ENCODE data around the gene ZFPL1.
"Not testable (repeated sequence)": the region's sequence is repeated elsewhere in the genome, so short reads cannot be mapped to it uniquely, and the experiment has no call there.

ZFPL1 gene

DNA sequence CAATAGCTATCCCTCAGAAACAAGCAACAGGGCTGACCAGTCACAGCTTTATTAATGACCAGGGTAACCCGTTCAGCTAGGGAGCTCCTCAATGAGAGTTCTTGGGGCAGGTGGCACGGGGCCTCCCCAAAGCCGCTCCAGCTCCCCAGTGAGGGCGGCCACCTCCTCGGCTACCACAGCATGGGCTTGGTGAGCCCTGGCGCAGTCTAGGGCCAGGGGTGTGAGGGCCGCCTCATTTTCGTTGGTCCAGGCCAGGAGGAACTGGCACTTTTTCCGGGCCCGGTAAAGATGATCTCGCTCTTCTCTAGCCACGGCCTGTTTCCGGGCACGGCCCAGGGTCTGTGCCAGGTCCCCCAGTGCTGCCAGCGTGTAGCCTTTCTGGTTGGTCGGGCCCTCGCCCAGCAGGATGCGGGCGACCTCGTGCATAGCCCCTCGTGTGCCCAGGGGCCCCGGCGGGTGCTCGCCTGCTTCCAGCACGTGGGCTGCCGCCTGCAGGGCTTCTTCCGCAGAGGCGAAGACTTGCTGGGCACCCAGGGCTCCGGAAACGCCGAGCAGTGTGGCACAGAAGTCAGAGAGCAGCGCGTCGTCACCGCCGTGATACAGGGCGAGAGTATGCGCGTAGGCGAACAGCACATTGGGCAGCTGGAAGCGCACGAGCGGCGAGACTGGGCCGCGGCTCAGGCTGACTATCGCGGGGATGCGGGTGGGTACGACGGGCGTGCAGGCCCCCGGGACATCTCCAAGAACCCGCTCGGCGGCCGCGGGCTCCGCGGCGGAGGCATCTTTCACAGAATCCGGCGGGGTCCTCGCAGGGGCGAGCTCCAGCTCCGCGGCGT lies 32.6 kb downstream of the ZFPL1 start:
- DNase-seq, result peak; percentile 52 to 74 (median 60)

GRCh38 chr11:65117206-65118096 lies 33.4 kb downstream of the ZFPL1 start, which contains the start of gene ZNHIT2:
ZNHIT2 (minus strand) TSS chr11:65117701; CDS start chr11:65117653, 48 bp downstream.
- DNase-seq, result peak; percentile 98 to 100 (median 100)

DNA sequence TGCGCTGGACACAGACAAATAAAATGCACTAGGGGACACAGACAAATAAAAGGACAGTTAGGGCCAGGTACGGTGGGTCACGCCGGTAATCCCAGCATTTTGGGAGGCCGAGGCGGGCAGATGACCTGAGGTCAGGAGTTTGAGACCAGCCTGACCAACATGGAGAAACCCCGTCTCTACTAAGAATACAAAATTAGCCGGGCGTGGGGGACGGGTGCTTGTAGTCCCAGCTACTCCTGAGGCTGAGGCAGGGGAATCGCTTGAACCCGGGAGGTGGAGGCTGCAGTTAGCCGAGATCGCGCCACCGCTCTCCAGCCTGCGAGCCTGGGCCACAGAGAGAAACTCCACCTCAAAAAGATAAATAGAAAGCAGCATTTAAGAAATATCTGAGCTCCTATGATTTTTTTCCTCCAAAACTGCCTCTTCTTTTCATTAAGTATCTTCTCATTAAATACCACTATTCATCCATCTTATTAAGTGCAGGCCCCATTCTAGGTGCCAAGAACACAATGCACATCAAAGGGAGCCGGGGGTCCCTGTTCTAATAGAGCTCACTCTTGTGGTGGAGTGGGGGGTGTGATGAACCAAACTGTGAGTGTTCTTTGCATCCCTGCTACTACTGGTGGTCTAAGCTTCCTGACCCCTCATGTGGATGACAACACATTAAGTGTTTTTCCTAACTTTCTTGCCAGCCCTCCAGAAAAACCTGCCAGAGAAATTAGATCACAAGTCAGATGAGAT lies 34.2 kb downstream of the ZFPL1 start:
- no peak for DNase-seq

GRCh38 chr11:65118891-65119669 lies 35.1 kb downstream of the ZFPL1 start:
- not testable (repeated sequence) for DNase-seq

DNA sequence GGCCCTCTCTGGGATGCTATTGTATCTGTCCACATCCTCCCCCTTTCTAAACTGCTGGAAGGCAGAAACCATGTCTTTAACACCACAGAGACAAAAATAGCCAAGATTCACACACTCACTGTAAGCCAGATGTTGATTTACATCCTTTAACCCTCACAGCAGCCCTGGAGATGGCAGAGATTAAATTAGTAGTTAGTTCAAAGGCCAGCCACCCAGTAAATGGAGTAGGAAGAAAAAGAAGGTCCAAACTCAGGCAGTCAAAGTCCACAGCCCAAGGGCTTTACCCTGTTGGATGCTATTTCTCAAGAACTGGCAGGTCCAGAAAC lies 35.6 kb downstream of the ZFPL1 start:
- DNase-seq, result no peak

- DNase-seq, result no peak
Measured at GRCh38 chr11:65120831-65121230, 36.8 kb downstream of the ZFPL1 start.

- DNase-seq, result peak in 2 of 6 experiments; percentile 12 to 30
Measured at GRCh38 chr11:65121447-65121864, 37.4 kb downstream of the ZFPL1 start.

DNA sequence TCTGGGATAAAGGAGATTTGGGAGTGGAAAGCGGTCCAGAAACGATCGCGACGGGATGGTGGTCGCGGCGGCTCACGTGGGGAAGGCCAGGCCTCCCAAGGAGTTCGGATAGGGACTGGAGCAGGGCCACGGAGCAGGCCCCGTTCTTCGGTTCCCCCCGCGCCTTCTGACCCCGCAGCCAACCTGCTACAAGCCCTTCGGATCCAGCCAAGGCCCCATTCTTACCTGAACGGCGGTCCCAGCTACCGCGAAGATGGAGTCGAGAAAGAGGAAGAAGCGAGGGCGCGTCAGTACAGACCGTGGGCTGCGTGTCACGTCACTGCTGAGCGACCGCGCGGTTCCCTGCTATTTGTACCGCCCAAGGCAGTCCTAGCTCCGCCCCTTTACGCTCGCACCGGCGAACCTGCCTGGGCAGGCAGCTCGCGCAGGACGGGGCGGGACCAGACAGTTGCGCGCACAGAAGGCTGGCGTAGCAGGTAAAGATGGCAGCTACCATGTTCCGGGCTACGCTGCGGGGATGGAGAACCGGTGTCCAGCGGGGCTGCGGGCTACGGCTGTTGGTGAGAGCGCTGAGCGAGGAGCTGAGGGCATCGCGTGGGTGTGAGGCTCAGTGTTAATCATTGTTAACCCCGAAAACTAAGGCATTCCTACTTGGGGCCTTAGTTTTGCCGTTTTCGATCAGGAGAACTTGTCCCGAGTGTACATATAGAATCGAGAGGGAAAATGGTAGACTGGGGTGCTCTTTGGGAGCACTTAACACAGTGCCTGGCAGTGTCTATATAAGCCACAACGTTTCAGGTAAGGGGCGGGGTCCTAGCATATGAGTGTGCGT lies 38.1 kb downstream of the ZFPL1 start, which contains the start of the genes FAU and MRPL49:
Gene FAU, minus strand, starts transcription at position 270 of the 832 bp plus-strand sequence. CDS start 321 bp downstream, outside the sequence.
Gene MRPL49, plus strand, starts transcription at position 457 of the 832 bp plus-strand sequence. Its CDS starts 26 bp downstream, at position 483.
- DNase-seq, result peak; percentile 92 to 99 (median 98)

DNA sequence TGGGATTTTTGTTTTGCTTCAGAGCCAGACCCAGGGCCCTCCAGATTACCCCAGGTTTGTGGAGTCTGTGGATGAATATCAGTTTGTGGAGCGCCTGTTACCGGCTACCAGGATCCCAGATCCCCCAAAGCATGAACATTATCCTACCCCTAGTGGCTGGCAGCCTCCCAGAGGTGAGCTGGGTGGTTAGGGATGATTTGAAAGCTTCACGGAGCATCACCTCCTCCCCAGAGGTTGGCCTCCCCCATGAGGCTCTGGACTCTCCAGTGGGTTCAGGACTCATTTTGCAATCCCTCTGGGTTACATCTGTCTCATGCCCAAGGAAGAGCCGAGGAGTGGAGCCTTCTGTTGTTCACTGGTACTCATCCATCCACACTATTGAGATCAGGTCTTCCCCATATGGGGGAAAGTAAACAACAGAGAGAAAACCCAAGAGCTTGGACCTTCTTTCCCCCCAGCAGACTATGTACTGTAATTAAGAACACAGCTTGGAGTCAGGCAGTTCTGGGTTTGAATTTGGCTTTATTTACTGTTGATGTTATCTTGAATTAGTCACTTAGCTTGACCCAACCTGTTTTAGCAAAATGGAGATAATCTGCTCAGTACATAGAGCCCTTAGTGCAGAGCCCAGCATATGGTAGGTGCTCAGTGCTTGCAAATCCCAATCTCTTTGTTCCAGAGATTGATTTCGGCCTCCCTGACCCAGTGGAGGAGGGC lies 40.6 kb downstream of the ZFPL1 start:
- no peak for DNase-seq

- no peak for DNase-seq
Measured at GRCh38 chr11:65125197-65126056, 41.4 kb downstream of the ZFPL1 start.

GRCh38 chr11:65126624-65127274 lies 42.7 kb downstream of the ZFPL1 start:
- DNase-seq, result no peak

GRCh38 chr11:65127473-65128181 lies 43.6 kb downstream of the ZFPL1 start:
- DNase-seq, result no peak

DNA sequence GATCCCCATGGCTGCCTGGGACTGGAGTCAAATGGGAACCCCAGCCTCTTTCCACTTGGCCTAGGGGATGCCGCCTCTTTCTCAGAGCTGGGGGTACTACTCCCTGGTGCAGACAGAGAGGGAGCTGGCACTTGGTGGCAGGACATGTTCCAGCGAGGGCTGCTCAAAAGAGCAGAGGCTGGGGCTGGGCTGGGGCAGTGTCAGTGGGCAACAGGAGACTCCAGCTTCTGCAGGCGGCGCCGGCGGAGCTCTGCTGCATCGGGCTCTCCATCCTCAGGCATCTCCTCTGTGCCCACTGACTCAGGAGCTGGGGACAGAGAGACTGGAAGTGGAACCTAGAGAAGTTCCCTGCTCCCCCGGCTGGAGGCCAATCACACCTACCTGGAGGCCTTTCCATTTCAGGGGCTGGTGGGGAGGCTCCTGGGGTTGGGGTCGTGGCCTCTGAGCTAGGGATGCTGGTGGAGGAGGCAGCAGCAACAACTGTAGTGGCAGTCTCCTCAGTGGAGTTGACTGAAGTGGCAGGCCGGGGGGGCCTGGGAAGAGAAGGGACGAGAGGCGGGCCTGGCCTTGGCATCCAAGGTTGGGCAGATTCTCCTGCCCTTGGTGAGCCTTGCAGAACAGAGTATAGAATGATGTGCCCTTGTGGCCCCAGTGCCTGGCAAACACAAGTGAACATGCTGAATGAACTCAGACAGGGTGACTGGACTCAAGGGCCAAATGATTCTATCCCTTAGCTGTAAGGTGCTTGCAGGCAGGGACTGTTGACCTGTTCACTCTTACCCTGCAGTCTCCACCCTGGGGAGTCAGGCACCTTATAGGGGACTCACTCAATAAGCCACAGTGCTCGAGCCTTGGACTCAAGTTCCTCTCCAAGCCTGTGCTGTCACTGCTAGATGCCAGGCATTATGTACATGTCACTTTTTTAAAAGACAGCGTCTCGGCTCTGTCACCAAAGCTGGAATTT lies 44.4 kb downstream of the ZFPL1 start:
- no peak for DNase-seq

- no peak for DNase-seq
Measured at GRCh38 chr11:65129649-65130441, 45.8 kb downstream of the ZFPL1 start.

- DNase-seq, result no peak
Measured at GRCh38 chr11:65130631-65131416, 46.8 kb downstream of the ZFPL1 start.
